Measurements from ENCODE around the gene MC1R. TPM values are rescaled to one million over a fixed set of nuclear protein-coding genes. Genes with fewer than 3 reads are reported as not detected.

Gene MC1R
- total and polyA plus RNA-seq, 7 donors = 0.18 to 1.8 (median 0.77) TPM

GRCh38 chr16:89909777-89910716 lies 8.6 kb upstream of the MC1R start:
- intact Hi-C loops (cut with DNase I) = no loop called here
- Histone ChIP-seq H3K4me1 (peaks cover 4% of the 10 kb centered on the region), H3K27ac (no peak overlapping the region), H3K4me3 (no peak overlapping the region), H3K9me3 (no peaks in the 10 kb centered on the region), H3K27me3 (ENCODE audit: insufficient read depth in 3 of 3, low read length in 2 of 3) (no peaks in the 10 kb centered on the region), H3K36me3 (ENCODE audit: insufficient read depth in 1 of 2, low read depth in 1 of 2) (peaks cover 0 to 58% of the 10 kb centered on the region in 2 donors)
- TF ChIP-seq, protein P1, sequence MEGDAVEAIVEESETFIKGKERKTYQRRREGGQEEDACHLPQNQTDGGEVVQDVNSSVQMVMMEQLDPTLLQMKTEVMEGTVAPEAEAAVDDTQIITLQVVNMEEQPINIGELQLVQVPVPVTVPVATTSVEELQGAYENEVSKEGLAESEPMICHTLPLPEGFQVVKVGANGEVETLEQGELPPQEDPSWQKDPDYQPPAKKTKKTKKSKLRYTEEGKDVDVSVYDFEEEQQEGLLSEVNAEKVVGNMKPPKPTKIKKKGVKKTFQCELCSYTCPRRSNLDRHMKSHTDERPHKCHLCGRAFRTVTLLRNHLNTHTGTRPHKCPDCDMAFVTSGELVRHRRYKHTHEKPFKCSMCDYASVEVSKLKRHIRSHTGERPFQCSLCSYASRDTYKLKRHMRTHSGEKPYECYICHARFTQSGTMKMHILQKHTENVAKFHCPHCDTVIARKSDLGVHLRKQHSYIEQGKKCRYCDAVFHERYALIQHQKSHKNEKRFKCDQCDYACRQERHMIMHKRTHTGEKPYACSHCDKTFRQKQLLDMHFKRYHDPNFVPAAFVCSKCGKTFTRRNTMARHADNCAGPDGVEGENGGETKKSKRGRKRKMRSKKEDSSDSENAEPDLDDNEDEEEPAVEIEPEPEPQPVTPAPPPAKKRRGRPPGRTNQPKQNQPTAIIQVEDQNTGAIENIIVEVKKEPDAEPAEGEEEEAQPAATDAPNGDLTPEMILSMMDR (IDR thresholded peaks at IDR 0.05) = peak; percentile 73
- peak; percentile 83 to 89 for DNase-seq
- ATAC-seq = peak; percentile 68 to 76 (median 72)
- WGBS, 3 donors = 58 to 65% (median 63%) methylated on average over 46 to 47 of the region's 47 CpGs

DNA sequence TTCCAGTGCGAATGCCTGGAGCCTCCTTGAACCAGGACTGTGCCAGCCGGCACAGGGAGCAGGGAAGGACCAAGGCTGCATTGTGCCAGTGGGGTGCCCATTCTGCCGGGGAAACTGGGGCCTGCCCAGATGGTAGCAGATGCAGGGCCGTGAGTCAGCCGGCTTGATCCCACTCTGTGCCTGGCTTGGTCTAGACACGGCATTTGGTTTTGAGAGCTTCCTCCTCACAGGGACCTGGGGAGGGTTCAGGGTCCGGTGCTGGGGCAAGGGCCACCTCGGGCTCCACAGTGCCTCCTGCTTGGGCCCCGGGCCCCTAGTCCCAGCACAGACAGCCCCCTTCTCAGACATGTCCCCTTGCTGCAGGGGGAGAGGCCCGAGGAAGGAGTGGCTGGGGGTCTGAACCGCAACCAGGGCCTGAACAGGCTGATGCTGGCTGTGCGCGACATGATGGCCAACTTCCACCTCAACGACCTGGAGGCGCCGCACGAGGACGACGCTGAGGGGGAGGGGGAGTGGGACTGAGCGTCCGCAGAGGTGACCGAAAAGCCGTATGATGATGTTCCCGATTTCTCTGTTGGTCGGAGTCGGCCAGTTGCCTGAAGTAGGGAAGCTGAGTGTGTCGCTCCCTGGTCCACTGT lies 7.8 kb upstream of the MC1R start:
- no peak overlapping the region for H3K27ac ChIP-seq
- H3K9me3 ChIP-seq = no peaks in the 10 kb centered on the region
- DNase-seq (peak in 1 of 2 donors; percentile 53), ATAC-seq (peak in 3 of 4 donors; percentile 4 to 10 (median 9))
- 91 to 95% (median 92%) methylated on average over 27 of the region's 27 CpGs for WGBS, 3 donors
- TF ChIP-seq, protein P1 (IDR thresholded peaks at IDR 0.05) = no peak
- H3K27me3 ChIP-seq (ENCODE audit: insufficient read depth in 3 of 3, low read length in 2 of 3) = no peaks in the 10 kb centered on the region
- H3K36me3 ChIP-seq (ENCODE audit: insufficient read depth in 1 of 2, low read depth in 1 of 2) = peaks cover 0 to 50% of the 10 kb centered on the region in 2 donors
- H3K4me1 ChIP-seq = peaks cover 4% of the 10 kb centered on the region
- intact Hi-C loops (cut with DNase I) = no loop called here
- H3K4me3 ChIP-seq = no peak overlapping the region

- 92 to 93% (median 92%) methylated on average over 14 of the region's 14 CpGs for WGBS, 3 donors
- intact Hi-C loops (cut with DNase I) = no loop called here
- no peak overlapping the region for H3K27ac ChIP-seq
- H3K27me3 ChIP-seq (ENCODE audit: insufficient read depth in 3 of 3, low read length in 2 of 3) = no peaks in the 10 kb centered on the region
- no peak overlapping the region for H3K4me3 ChIP-seq
- peak in 1 of 2 donors; percentile 42 for DNase-seq
- H3K9me3 ChIP-seq = no peaks in the 10 kb centered on the region
- peaks cover 4% of the 10 kb centered on the region for H3K4me1 ChIP-seq
- ATAC-seq = no peak
- peaks cover 0 to 44% of the 10 kb centered on the region in 2 donors for H3K36me3 ChIP-seq (ENCODE audit: insufficient read depth in 1 of 2, low read depth in 1 of 2)
- TF ChIP-seq, protein P1 (IDR thresholded peaks at IDR 0.05) = no peak
These were observed 7.3 kb upstream of the MC1R start for GRCh38 chr16:89911375-89911774.

DNA sequence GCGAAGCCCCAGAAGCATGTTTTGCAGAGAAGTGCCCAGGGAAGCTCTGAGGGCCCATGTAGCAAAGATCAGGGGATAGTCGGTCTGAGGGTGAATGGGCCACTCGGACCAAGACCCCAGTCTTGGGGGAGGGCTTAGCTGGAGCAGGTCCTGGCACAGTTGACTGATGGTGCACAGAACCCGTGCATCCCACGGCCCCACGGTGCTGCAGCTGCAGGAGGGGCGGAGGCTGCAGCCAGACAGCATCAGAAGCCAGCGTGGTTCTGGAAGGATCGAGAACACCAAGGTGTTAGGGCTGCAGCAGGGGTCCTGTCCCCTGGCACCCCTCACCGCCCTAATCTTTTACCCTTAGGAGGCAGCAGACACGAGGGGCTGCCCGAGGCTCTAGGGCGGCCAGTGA lies 6.5 kb upstream of the MC1R start:
- Histone ChIP-seq H3K4me1 (peaks cover 4% of the 10 kb centered on the region), H3K27ac (no peak overlapping the region), H3K9me3 (no peaks in the 10 kb centered on the region), H3K4me3 (no peak overlapping the region), H3K36me3 (ENCODE audit: insufficient read depth in 1 of 2, low read depth in 1 of 2) (peaks cover 0 to 37% of the 10 kb centered on the region in 2 donors), H3K27me3 (ENCODE audit: insufficient read depth in 3 of 3, low read length in 2 of 3) (no peaks in the 10 kb centered on the region)
- ATAC-seq (no peak), DNase-seq (peak in 1 of 2 donors; percentile 52)
- intact Hi-C loops (cut with DNase I) = no loop called here
- 81 to 93% (median 82%) methylated on average over 13 of the region's 13 CpGs for WGBS, 3 donors
- TF ChIP-seq, protein P1 (IDR thresholded peaks at IDR 0.05) = no peak

All from psoas muscle (tissue), 8 donors.